ENCODE measurements around the gene CFAP54. TPM values are rescaled to one million over a fixed set of nuclear protein-coding genes. Genes with fewer than 3 reads are reported as not detected.

Gene CFAP54
- total RNA-seq, 1 donor from 2014 or later = 0.15 TPM

DNA sequence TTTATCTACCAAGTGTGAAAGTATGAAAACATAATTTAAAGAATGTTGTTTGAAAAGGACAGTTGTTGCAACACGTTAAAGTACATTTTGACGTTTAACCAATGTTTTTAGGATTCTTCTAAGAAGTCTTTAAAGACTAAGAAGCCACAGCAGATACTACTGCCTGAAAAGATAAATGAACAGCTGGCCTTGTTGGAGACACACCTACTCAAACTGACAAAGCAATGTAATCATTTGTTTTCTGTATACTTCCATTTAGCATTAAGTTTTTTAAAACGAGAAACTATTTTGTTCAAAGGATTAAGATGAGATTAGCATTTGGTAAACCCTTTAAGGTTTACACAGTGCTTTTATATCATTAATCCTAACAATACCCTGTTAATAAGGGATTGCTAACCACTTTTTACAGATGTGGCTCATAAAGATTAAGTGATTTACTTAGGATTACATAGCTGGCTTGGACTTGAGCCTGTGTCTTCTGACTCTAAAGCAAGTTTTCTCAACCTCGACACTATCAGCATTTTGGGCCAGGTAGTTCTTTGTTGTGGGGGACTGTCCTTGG, 134.4 kb downstream of the CFAP54 start:
- H3K4me3 Mint-ChIP-seq (ENCODE audit: unreplicated experiment) = no peak overlapping the region
- no peaks in the 10 kb centered on the region for H3K27me3 Mint-ChIP-seq (ENCODE audit: unreplicated experiment)
- no peaks in the 10 kb centered on the region for H3K36me3 Mint-ChIP-seq (ENCODE audit: unreplicated experiment)
- no peak for DNase-seq
- TF ChIP-seq, protein P1, sequence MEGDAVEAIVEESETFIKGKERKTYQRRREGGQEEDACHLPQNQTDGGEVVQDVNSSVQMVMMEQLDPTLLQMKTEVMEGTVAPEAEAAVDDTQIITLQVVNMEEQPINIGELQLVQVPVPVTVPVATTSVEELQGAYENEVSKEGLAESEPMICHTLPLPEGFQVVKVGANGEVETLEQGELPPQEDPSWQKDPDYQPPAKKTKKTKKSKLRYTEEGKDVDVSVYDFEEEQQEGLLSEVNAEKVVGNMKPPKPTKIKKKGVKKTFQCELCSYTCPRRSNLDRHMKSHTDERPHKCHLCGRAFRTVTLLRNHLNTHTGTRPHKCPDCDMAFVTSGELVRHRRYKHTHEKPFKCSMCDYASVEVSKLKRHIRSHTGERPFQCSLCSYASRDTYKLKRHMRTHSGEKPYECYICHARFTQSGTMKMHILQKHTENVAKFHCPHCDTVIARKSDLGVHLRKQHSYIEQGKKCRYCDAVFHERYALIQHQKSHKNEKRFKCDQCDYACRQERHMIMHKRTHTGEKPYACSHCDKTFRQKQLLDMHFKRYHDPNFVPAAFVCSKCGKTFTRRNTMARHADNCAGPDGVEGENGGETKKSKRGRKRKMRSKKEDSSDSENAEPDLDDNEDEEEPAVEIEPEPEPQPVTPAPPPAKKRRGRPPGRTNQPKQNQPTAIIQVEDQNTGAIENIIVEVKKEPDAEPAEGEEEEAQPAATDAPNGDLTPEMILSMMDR (IDR thresholded peaks at IDR 0.05; ENCODE audit: partially characterized antibody, unreplicated experiment) = no peak
- no peak overlapping the region for H3K27ac Mint-ChIP-seq (ENCODE audit: unreplicated experiment)
- no peaks in the 10 kb centered on the region for H3K4me1 Mint-ChIP-seq (ENCODE audit: low read depth, unreplicated experiment)
- H3K9me3 Mint-ChIP-seq (ENCODE audit: unreplicated experiment) = no peaks in the 10 kb centered on the region

DNA sequence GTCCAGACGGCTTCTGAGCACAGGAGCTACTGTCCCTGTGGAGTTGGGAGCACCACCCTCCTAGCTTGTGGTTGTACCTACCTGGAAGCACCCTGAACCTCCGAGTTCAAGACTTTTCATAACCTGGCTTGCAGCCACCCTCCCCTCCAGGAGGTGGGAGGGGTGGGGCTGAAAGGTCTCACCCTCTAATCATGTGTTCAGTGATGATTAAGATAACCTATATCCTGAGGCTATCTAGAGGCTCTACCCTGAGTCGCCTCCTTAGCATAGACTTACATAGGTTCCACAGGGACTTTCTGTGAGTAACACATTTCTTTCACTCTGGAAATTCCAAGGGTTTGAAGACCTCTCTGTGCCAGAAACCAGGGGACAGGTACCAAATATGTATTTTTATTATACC, 146.5 kb downstream of the CFAP54 start:
- Mint-ChIP-seq H3K4me1 (ENCODE audit: low read depth, unreplicated experiment) (no peaks in the 10 kb centered on the region), H3K4me3 (ENCODE audit: unreplicated experiment) (no peak overlapping the region), H3K36me3 (ENCODE audit: unreplicated experiment) (no peaks in the 10 kb centered on the region), H3K27ac (ENCODE audit: unreplicated experiment) (no peak overlapping the region), H3K27me3 (ENCODE audit: unreplicated experiment) (no peaks in the 10 kb centered on the region), H3K9me3 (ENCODE audit: unreplicated experiment) (no peaks in the 10 kb centered on the region)
- no peak for DNase-seq
- TF ChIP-seq, protein P1 (IDR thresholded peaks at IDR 0.05; ENCODE audit: partially characterized antibody, unreplicated experiment) = no peak

- TF ChIP-seq, protein P1 (IDR thresholded peaks at IDR 0.05; ENCODE audit: partially characterized antibody, unreplicated experiment) = no peak
- Mint-ChIP-seq H3K9me3 (ENCODE audit: unreplicated experiment) (peaks cover 1% of the 10 kb centered on the region), H3K4me1 (ENCODE audit: low read depth, unreplicated experiment) (no peaks in the 10 kb centered on the region), H3K36me3 (ENCODE audit: unreplicated experiment) (no peaks in the 10 kb centered on the region), H3K27me3 (ENCODE audit: unreplicated experiment) (no peaks in the 10 kb centered on the region), H3K27ac (ENCODE audit: unreplicated experiment) (no peak overlapping the region), H3K4me3 (ENCODE audit: unreplicated experiment) (no peak overlapping the region)
- no peak for DNase-seq
These were observed 147.5 kb downstream of the CFAP54 start for GRCh38 chr12:96636895-96637294.

DNA sequence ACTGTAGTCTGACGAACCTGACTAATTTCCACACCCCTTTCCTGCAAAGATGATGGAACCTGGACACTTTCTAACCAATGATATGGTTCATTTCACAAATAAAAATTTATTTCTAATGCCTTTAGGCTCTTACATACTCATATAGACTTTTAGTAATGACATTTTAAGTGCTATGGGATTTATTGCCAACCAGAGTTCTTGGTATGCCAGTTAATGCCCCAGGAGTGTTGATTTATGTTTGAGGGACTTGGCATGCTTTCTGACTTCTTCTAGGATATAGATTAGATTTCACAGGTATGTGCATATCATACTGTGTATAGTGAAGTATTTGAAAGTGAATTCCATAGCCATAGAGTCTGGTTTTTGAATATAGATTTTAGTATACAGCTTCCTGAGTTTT, 159.5 kb downstream of the CFAP54 start:
- no peaks in the 10 kb centered on the region for H3K4me1 Mint-ChIP-seq (ENCODE audit: low read depth, unreplicated experiment)
- no peak for DNase-seq
- H3K27me3 Mint-ChIP-seq (ENCODE audit: unreplicated experiment) = no peaks in the 10 kb centered on the region
- H3K27ac Mint-ChIP-seq (ENCODE audit: unreplicated experiment) = no peak overlapping the region
- H3K4me3 Mint-ChIP-seq (ENCODE audit: unreplicated experiment) = no peak overlapping the region
- H3K36me3 Mint-ChIP-seq (ENCODE audit: unreplicated experiment) = no peaks in the 10 kb centered on the region
- TF ChIP-seq, protein P1 (IDR thresholded peaks at IDR 0.05; ENCODE audit: partially characterized antibody, unreplicated experiment) = no peak
- no peaks in the 10 kb centered on the region for H3K9me3 Mint-ChIP-seq (ENCODE audit: unreplicated experiment)

- no peaks in the 10 kb centered on the region for H3K4me1 Mint-ChIP-seq (ENCODE audit: low read depth, unreplicated experiment)
- DNase-seq = no peak
- no peak overlapping the region for H3K4me3 Mint-ChIP-seq (ENCODE audit: unreplicated experiment)
- H3K9me3 Mint-ChIP-seq (ENCODE audit: unreplicated experiment) = no peaks in the 10 kb centered on the region
- no peaks in the 10 kb centered on the region for H3K27me3 Mint-ChIP-seq (ENCODE audit: unreplicated experiment)
- TF ChIP-seq, protein P1 (IDR thresholded peaks at IDR 0.05; ENCODE audit: partially characterized antibody, unreplicated experiment) = no peak
- H3K27ac Mint-ChIP-seq (ENCODE audit: unreplicated experiment) = no peak overlapping the region
- H3K36me3 Mint-ChIP-seq (ENCODE audit: unreplicated experiment) = no peaks in the 10 kb centered on the region
These were observed 163.5 kb downstream of the CFAP54 start for GRCh38 chr12:96652870-96653269.

Data from glutamatergic neuron (in vitro differentiated cells).